ENCODE measurements around the gene LAG3. TPM values are rescaled to one million over a fixed set of nuclear protein-coding genes. Genes with fewer than 3 reads are reported as not detected.

The LAG3 gene
- total and polyA plus RNA-seq, 10 of the 15 experiments (the other 5 are each of a cell fraction or from before 2014, with no cell fraction given): 0.52 to 4.2 (median 1.0) TPM; not detected in 1

GRCh38 chr12:6747216-6747615 is 25.1 kb upstream of the LAG3 start:
- TF ChIP-seq HDAC6 (IDR thresholded peaks at IDR 0.05; ENCODE audit: unreplicated experiment) (no peak), SIX5 (IDR thresholded peaks at IDR 0.05; ENCODE audit: low read depth, low read length, severe bottlenecking) (no peak), SMARCA5 (IDR thresholded peaks at IDR 0.05) (no peak), PKNOX1 (IDR thresholded peaks at IDR 0.05) (no peak), HDGF (IDR thresholded peaks at IDR 0.05) (no peak), TBL1XR1 (IDR thresholded peaks at IDR 0.05; ENCODE audit: low read depth, low read length) (no peak), SREBF1 (IDR thresholded peaks at IDR 0.05; ENCODE audit: low read length) (no peak), FOS (IDR thresholded peaks at IDR 0.05; ENCODE audit: borderline replicate concordance, extremely low read depth, insufficient read length) (no peak)
- no peak overlapping the region for H2AFZ ChIP-seq (ENCODE audit: control insufficient read depth, low read depth, low read length)
- H3K27me3 ChIP-seq (replicated peaks in 1 of 2; ENCODE audit: control insufficient read depth in 2 of 2, insufficient read depth in 2 of 2, low read length in 1 of 2): no peaks in the 10 kb centered on the region
- H3K27ac ChIP-seq (ENCODE audit: control insufficient read depth, insufficient read depth): no peak overlapping the region
- H3K4me1 ChIP-seq (ENCODE audit: control insufficient read depth, insufficient read depth, low read length): peaks cover 20% of the 10 kb centered on the region
- ChIA-PET CTCF (interaction anchor here (0.6 to 1.3 kb wide), 2 partner anchors 10 to 12 kb away, joined by 3 read pairs; no protein-coding TSS in a partner anchor), SMC1A (ENCODE audit: uncharacterized antibody, unreplicated experiment) (no interaction called here), POLR2A (no interaction called here), RAD21 (ENCODE audit: unreplicated experiment) (no interaction called here)
- intact Hi-C loops (cut with micrococcal nuclease; ENCODE audit: unreplicated experiment): no loop called here
- no peak overlapping the region for H3K4me3 ChIP-seq
- H4K20me1 ChIP-seq (ENCODE audit: control insufficient read depth, insufficient read depth): no peaks in the 10 kb centered on the region
- WGBS (ENCODE audit: insufficient coverage, insufficient replicate concordance, low lambda C conversion rate, missing lambda C conversion rate): 88% methylated on average over 4 of the region's 4 CpGs
- H3K36me3 ChIP-seq (ENCODE audit: control insufficient read depth in 2 of 2, insufficient read depth in 2 of 2, low read length in 1 of 2): peaks cover 6 to 14% of the 10 kb centered on the region in 2 experiments; a peak in 3 of 4 replicates
- peaks cover 5% of the 10 kb centered on the region for H3K9me3 ChIP-seq (replicated peaks; ENCODE audit: control insufficient read depth, insufficient read depth, low read length)
- FAIRE-seq: no peak
- no peak for DNase-seq (ENCODE audit: low read depth, low spot score)
- H3K9ac ChIP-seq (ENCODE audit: control insufficient read depth, insufficient read depth, low read length): no peak overlapping the region
- no peak for ATAC-seq
- in situ Hi-C loops (cut with MboI): no loop called here
- H3K4me2 ChIP-seq (ENCODE audit: control insufficient read depth, insufficient read depth): no peak overlapping the region
- peaks cover 7% of the 10 kb centered on the region for H3K79me2 ChIP-seq (ENCODE audit: control insufficient read depth, insufficient read depth, low read length)
- BruUV-seq (replicated peaks): no TSS peak

DNA sequence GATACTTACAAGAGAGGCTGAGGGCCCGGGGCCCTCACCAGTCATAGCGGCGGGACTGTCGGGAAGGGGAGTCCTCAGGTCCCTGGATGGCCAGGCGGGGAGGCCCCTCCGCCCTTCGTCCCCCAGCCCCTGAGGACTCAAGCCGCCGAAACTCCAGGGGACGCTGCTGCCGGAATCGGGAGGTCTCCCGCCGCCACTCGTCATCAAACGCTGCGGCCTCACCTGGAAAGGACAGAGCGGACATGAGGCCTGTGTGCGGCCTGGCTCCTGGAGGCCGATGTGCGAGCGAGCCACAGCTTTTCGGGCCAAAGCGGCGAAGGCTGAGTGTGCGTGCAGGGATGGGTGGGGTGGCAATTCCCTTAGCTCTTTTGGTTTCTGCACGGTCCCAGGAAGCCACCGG is 23.6 kb upstream of the LAG3 start:
- no peak overlapping the region for H3K4me2 ChIP-seq (ENCODE audit: control insufficient read depth, insufficient read depth)
- ATAC-seq: no peak
- no peak for FAIRE-seq
- H3K9ac ChIP-seq (ENCODE audit: control insufficient read depth, insufficient read depth, low read length): no peak overlapping the region
- no peaks in the 10 kb centered on the region; the same call in 2 of the 3 replicates for H3K9me3 ChIP-seq (replicated peaks; ENCODE audit: control insufficient read depth, insufficient read depth, low read length)
- H3K79me2 ChIP-seq (ENCODE audit: control insufficient read depth, insufficient read depth, low read length): peaks cover 18% of the 10 kb centered on the region
- H3K27me3 ChIP-seq (replicated peaks in 1 of 2; ENCODE audit: control insufficient read depth in 2 of 2, insufficient read depth in 2 of 2, low read length in 1 of 2): no peaks in the 10 kb centered on the region
- in situ Hi-C loops (cut with MboI): no loop called here
- intact Hi-C loops (cut with micrococcal nuclease; ENCODE audit: unreplicated experiment): no loop called here
- peaks cover 6 to 14% of the 10 kb centered on the region in 2 experiments; a peak in 3 of 4 replicates for H3K36me3 ChIP-seq (ENCODE audit: control insufficient read depth in 2 of 2, insufficient read depth in 2 of 2, low read length in 1 of 2)
- SMC1A ChIA-PET (ENCODE audit: uncharacterized antibody, unreplicated experiment): interaction anchor here (0.5 kb wide), 1 partner anchor 23 kb away, joined by 3 read pairs; no protein-coding TSS in a partner anchor
- no peaks in the 10 kb centered on the region for H4K20me1 ChIP-seq (ENCODE audit: control insufficient read depth, insufficient read depth)
- H3K4me3 ChIP-seq: no peak overlapping the region
- H2AFZ ChIP-seq (ENCODE audit: control insufficient read depth, low read depth, low read length): no peak overlapping the region
- RAD21 ChIA-PET (ENCODE audit: unreplicated experiment): no interaction called here
- CTCF ChIA-PET: no interaction called here
- no peak for DNase-seq (ENCODE audit: low read depth, low spot score)
- no TSS peak for BruUV-seq (replicated peaks)
- 97% methylated on average over 28 of the region's 28 CpGs for WGBS (ENCODE audit: insufficient coverage, insufficient replicate concordance, low lambda C conversion rate, missing lambda C conversion rate)
- no peak overlapping the region for H3K27ac ChIP-seq (ENCODE audit: control insufficient read depth, insufficient read depth)
- peaks cover 23% of the 10 kb centered on the region for H3K4me1 ChIP-seq (ENCODE audit: control insufficient read depth, insufficient read depth, low read length)
- POLR2A ChIA-PET: no interaction called here
- TF ChIP-seq E4F1 (IDR thresholded peaks at IDR 0.05; ENCODE audit: borderline replicate concordance, partially characterized antibody) (no peak), SMAD1 (IDR thresholded peaks at IDR 0.05; ENCODE audit: low read depth, partially characterized antibody) (no peak)
- TF ChIP-seq, protein P1, sequence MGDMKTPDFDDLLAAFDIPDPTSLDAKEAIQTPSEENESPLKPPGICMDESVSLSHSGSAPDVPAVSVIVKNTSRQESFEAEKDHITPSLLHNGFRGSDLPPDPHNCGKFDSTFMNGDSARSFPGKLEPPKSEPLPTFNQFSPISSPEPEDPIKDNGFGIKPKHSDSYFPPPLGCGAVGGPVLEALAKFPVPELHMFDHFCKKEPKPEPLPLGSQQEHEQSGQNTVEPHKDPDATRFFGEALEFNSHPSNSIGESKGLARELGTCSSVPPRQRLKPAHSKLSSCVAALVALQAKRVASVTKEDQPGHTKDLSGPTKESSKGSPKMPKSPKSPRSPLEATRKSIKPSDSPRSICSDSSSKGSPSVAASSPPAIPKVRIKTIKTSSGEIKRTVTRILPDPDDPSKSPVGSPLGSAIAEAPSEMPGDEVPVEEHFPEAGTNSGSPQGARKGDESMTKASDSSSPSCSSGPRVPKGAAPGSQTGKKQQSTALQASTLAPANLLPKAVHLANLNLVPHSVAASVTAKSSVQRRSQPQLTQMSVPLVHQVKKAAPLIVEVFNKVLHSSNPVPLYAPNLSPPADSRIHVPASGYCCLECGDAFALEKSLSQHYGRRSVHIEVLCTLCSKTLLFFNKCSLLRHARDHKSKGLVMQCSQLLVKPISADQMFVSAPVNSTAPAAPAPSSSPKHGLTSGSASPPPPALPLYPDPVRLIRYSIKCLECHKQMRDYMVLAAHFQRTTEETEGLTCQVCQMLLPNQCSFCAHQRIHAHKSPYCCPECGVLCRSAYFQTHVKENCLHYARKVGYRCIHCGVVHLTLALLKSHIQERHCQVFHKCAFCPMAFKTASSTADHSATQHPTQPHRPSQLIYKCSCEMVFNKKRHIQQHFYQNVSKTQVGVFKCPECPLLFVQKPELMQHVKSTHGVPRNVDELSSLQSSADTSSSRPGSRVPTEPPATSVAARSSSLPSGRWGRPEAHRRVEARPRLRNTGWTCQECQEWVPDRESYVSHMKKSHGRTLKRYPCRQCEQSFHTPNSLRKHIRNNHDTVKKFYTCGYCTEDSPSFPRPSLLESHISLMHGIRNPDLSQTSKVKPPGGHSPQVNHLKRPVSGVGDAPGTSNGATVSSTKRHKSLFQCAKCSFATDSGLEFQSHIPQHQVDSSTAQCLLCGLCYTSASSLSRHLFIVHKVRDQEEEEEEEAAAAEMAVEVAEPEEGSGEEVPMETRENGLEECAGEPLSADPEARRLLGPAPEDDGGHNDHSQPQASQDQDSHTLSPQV (IDR thresholded peaks at IDR 0.05): no peak

Measured in GM12878 (cell line).